Measurements from ENCODE around the gene CERK. TPM values are rescaled to one million over a fixed set of nuclear protein-coding genes. Genes with fewer than 3 reads are reported as not detected.

CERK gene
- total and polyA plus RNA-seq, 2 of the 13 experiments (the other 11 are each of a cell fraction or from before 2014, with no cell fraction given), result 40.3 to 41.9 TPM

DNA sequence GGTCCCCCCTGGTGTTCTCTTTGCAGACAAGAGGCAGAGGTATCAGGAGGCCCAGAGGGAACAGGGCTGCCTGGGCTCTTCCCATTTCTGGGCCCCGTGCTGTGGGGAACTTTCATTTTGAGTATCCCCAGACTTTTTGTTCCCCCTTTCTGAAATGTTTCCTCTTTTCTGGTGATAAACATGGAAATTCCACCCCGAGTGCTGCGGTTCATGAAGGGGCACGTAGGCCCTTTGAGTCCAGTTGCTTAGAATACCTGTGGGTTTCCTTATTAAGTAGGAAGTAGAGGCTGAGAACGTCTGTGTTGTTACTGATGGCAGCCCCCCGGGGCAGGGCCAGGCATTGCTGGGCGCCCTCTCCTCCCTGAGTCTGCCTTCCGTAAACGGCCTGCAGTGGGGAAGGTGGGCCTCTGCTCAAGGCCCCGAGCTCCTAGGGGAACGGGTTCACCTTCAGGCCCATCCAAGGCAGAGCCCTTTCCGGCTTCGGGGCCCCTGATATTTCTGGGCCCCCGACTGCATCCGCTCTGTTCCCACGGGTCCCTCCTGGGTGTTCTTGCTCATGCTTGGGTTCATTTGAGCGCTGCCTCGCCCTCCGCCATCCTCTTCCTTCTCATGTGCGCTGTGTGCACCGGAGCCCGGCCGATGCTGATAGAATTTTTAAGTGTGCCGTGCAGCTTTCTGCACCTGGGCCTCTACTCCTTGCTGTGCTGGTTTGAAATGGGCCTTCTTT lies 36.4 kb upstream of the CERK start (continued):
- TF ChIP-seq ZNF687 (CRISPR knock-in tag; IDR thresholded peaks at IDR 0.05) (peak; percentile 53), ZNF761 (CRISPR knock-in tag; conservative IDR thresholded peaks at IDR 0.05) (0 out of 2 replicates have a peak, but pooled peaks have one; percentile 12), SRSF9 (IDR thresholded peaks at IDR 0.05; ENCODE audit: borderline replicate concordance, insufficient read depth, low read depth, low read length, poor library complexity, severe bottlenecking) (no peak), PRDM15 (CRISPR knock-in tag; IDR thresholded peaks at IDR 0.05) (0 out of 2 replicates have a peak, but pooled peaks have one; percentile 5), TGIF2 (CRISPR knock-in tag; IDR thresholded peaks at IDR 0.05) (0 out of 2 replicates have a peak, but pooled peaks have one; percentile 53), THAP11 (CRISPR knock-in tag; IDR thresholded peaks at IDR 0.05) (0 out of 2 replicates have a peak, but pooled peaks have one; percentile 10), U2AF1 (optimal IDR thresholded peaks at IDR 0.05; ENCODE audit: low read depth, low read length) (peak; percentile 6), SAP130 (CRISPR knock-in tag; IDR thresholded peaks at IDR 0.05; ENCODE audit: low read depth) (peak; percentile 10; the same call in 1 of the 2 replicates), EEA1 (CRISPR knock-in tag; IDR thresholded peaks at IDR 0.05; ENCODE audit: borderline replicate concordance) (peak; percentile 30; the same call in 1 of the 2 replicates)
- TF ChIP-seq, protein P1, sequence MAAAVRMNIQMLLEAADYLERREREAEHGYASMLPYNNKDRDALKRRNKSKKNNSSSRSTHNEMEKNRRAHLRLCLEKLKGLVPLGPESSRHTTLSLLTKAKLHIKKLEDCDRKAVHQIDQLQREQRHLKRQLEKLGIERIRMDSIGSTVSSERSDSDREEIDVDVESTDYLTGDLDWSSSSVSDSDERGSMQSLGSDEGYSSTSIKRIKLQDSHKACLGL (CRISPR knock-in tag; IDR thresholded peaks at IDR 0.05), result 0 out of 2 replicates have a peak, but pooled peaks have one; percentile 31
- TF ChIP-seq, protein P2, sequence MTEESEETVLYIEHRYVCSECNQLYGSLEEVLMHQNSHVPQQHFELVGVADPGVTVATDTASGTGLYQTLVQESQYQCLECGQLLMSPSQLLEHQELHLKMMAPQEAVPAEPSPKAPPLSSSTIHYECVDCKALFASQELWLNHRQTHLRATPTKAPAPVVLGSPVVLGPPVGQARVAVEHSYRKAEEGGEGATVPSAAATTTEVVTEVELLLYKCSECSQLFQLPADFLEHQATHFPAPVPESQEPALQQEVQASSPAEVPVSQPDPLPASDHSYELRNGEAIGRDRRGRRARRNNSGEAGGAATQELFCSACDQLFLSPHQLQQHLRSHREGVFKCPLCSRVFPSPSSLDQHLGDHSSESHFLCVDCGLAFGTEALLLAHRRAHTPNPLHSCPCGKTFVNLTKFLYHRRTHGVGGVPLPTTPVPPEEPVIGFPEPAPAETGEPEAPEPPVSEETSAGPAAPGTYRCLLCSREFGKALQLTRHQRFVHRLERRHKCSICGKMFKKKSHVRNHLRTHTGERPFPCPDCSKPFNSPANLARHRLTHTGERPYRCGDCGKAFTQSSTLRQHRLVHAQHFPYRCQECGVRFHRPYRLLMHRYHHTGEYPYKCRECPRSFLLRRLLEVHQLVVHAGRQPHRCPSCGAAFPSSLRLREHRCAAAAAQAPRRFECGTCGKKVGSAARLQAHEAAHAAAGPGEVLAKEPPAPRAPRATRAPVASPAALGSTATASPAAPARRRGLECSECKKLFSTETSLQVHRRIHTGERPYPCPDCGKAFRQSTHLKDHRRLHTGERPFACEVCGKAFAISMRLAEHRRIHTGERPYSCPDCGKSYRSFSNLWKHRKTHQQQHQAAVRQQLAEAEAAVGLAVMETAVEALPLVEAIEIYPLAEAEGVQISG (CRISPR knock-in tag; IDR thresholded peaks at IDR 0.05), result 0 out of 2 replicates have a peak, but pooled peaks have one; percentile 3

Data from HepG2 (cell line).